Type B pancreatic cell (in vitro differentiated cells): Measurements from ENCODE around the gene SSU72. TPM values are rescaled to one million over a fixed set of nuclear protein-coding genes. Genes with fewer than 3 reads are reported as not detected.

Source experiments
- DNase-seq: peaks from one replicate; pipeline ENCODE4 v3.0.0; 2021; ENCODE audit warnings: mixed read lengths; ENCODE audit not compliant: unreplicated experiment; ENCODE audit errors: extremely low spot score
- H3K27ac Mint-ChIP-seq: 2 replicates; pipeline ENCODE4 v1.8.0; 2021; ENCODE audit warnings: mild to moderate bottlenecking, mixed read lengths
- H3K27me3 Mint-ChIP-seq: 2 replicates; pipeline ENCODE4 v1.8.0; 2021; ENCODE audit warnings: mixed read lengths
- H3K36me3 Mint-ChIP-seq: 2 replicates; pipeline ENCODE4 v1.8.0; 2021; ENCODE audit warnings: mixed read lengths
- H3K4me1 Mint-ChIP-seq: one replicate; pipeline ENCODE4 v1.8.0; 2021; ENCODE audit warnings: mixed read lengths; ENCODE audit not compliant: unreplicated experiment
- H3K4me3 Mint-ChIP-seq: 2 replicates; pipeline ENCODE4 v1.8.0; 2021; ENCODE audit warnings: mild to moderate bottlenecking, mixed read lengths
- H3K9me3 Mint-ChIP-seq: 2 replicates; pipeline ENCODE4 v1.8.0; 2021; ENCODE audit warnings: mixed read lengths
- total RNA-seq: library from RNA; stranded (reverse); gene quantifications from 2 replicates; pipeline ENCODE4 v1.2.1, GENCODE V29; 2021; ENCODE audit warnings: low replicate concordance
- TF ChIP-seq, protein P1 (sequence below): fragments of 200-600 bp; sonication (generic); conservative IDR thresholded peaks from 2 replicates; pipeline ENCODE4 v1.5.0; 2021; ENCODE audit warnings: antibody characterized with exemption, mild to moderate bottlenecking

SSU72 gene
- total RNA-seq, 1 donor from 2014 or later: 117 TPM

DNA sequence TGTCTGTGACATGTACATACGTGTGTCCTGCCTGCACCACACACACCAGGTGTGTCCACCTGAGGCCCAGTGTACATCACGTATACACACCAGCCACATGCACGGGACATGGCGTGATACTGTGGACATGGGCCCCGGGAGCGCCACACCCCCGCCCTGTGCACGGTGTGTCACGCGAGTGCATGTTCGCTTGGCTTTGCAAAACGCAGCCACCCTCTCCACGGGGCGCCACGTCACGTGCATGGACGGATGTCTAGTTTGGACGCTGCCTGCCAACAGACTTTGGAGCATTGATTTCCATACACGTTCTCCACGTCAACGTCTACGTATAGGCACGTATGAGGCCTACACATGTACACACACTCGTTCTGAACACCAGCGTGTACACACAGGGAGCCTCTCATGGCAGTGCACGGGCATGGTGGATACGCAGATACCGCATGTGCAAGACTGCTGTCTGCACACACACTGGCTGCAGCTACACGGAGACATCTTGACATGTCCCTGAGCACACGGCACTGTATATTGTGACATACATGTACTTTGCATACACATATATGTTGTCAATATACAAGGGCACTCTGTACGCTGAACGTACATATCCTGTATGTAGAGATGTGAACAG lies 36.9 kb downstream of the SSU72 start:
- TF ChIP-seq, protein P1, sequence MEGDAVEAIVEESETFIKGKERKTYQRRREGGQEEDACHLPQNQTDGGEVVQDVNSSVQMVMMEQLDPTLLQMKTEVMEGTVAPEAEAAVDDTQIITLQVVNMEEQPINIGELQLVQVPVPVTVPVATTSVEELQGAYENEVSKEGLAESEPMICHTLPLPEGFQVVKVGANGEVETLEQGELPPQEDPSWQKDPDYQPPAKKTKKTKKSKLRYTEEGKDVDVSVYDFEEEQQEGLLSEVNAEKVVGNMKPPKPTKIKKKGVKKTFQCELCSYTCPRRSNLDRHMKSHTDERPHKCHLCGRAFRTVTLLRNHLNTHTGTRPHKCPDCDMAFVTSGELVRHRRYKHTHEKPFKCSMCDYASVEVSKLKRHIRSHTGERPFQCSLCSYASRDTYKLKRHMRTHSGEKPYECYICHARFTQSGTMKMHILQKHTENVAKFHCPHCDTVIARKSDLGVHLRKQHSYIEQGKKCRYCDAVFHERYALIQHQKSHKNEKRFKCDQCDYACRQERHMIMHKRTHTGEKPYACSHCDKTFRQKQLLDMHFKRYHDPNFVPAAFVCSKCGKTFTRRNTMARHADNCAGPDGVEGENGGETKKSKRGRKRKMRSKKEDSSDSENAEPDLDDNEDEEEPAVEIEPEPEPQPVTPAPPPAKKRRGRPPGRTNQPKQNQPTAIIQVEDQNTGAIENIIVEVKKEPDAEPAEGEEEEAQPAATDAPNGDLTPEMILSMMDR: no peak

DNA sequence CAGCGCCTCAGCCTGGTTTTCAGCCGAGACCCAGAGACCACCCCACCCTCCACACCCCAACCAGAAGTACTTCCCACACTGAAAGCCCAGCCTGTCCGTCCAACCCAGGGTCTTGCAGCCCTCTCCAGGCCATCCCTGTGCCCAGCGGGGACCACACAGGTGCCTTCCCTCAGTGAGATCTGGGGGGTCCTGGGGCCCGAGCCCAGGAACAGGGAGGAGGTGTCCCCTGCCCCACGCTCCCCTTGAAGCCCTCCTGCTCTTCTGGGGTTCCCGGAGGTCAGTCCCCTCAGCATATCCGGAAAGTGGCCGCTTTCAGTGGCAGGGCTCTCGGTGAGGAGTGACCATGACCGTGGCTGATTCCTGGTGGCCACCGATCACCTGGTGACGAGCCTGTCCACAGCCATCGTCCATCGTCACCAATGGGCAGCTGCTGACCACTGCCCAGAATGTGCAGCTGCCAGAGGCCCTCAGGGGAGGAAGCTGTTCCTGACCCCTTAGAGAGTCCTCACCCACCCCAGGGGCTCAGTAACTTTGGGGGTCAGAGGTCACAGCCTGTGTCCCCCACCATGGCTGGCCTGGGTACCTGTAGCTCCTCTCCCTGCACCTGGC lies 37.6 kb downstream of the SSU72 start:
- Mint-ChIP-seq H3K4me1 (no peaks in the 10 kb centered on the region), H3K36me3 (peaks cover 3% of the 10 kb centered on the region), H3K4me3 (no peak overlapping the region), H3K27me3 (no peaks in the 10 kb centered on the region), H3K27ac (no peak overlapping the region), H3K9me3 (peaks cover 2% of the 10 kb centered on the region)
- DNase-seq: no peak
- TF ChIP-seq, protein P1: no peak

More for the DNA sequence above, 36.9 kb downstream of the SSU72 start:
- Mint-ChIP-seq H3K4me3 (peak overlapping the region; percentile 44), H3K9me3 (no peaks in the 10 kb centered on the region), H3K27me3 (no peaks in the 10 kb centered on the region), H3K36me3 (no peaks in the 10 kb centered on the region), H3K27ac (no peak overlapping the region), H3K4me1 (no peaks in the 10 kb centered on the region)
- no peak for DNase-seq

GRCh38 chr1:1536019-1536937 lies 38.4 kb downstream of the SSU72 start:
- Mint-ChIP-seq H3K4me1 (no peaks in the 10 kb centered on the region), H3K9me3 (peaks cover 5% of the 10 kb centered on the region), H3K4me3 (no peak overlapping the region), H3K36me3 (peaks cover 7% of the 10 kb centered on the region), H3K27ac (no peak overlapping the region), H3K27me3 (no peaks in the 10 kb centered on the region)
- TF ChIP-seq, protein P1: no peak
- DNase-seq: no peak

GRCh38 chr1:1535201-1536018 lies 39.3 kb downstream of the SSU72 start:
- no peak for DNase-seq
- TF ChIP-seq, protein P1: no peak
- Mint-ChIP-seq H3K27me3 (no peaks in the 10 kb centered on the region), H3K27ac (no peak overlapping the region), H3K4me1 (no peaks in the 10 kb centered on the region), H3K4me3 (no peak overlapping the region), H3K36me3 (peaks cover 10% of the 10 kb centered on the region), H3K9me3 (peaks cover 5% of the 10 kb centered on the region)
